GM20000 (cell line): Measurements from ENCODE around the gene CDC37.

Source experiments
- DNase-seq: peaks from one replicate; pipeline ENCODE4 v3.0.0; 2012; ENCODE audit warnings: low spot score
- TF ChIP-seq, protein P1 (sequence below): IDR thresholded peaks from 2 replicates; pipeline ENCODE4 v1.5.1; 2012; ENCODE audit warnings: mild to moderate bottlenecking, control low read depth; ENCODE audit errors: extremely low read depth, missing control alignments

CDC37 gene

DNA sequence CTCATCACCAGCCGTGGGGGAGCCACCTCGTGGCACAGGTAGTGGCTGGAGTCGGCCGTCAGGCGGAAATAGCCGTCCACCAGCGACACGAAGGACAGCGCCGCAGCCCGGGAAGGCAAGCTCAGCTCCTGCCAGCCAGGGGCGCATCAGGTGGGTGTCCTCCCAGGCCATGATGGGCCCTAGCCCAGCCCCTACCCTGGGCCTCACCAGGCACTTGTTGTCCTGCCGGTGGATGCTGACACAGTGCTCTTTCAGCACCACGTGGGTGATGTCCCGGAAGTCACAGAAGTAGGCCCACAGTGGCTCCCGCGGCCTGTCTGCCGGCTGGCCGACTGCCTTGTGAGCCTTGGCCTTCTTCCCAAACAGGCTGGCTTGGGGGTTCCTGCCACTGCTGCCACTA lies 38.7 kb downstream of the CDC37 start:
- TF ChIP-seq, protein P1, sequence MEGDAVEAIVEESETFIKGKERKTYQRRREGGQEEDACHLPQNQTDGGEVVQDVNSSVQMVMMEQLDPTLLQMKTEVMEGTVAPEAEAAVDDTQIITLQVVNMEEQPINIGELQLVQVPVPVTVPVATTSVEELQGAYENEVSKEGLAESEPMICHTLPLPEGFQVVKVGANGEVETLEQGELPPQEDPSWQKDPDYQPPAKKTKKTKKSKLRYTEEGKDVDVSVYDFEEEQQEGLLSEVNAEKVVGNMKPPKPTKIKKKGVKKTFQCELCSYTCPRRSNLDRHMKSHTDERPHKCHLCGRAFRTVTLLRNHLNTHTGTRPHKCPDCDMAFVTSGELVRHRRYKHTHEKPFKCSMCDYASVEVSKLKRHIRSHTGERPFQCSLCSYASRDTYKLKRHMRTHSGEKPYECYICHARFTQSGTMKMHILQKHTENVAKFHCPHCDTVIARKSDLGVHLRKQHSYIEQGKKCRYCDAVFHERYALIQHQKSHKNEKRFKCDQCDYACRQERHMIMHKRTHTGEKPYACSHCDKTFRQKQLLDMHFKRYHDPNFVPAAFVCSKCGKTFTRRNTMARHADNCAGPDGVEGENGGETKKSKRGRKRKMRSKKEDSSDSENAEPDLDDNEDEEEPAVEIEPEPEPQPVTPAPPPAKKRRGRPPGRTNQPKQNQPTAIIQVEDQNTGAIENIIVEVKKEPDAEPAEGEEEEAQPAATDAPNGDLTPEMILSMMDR = no peak

DNA sequence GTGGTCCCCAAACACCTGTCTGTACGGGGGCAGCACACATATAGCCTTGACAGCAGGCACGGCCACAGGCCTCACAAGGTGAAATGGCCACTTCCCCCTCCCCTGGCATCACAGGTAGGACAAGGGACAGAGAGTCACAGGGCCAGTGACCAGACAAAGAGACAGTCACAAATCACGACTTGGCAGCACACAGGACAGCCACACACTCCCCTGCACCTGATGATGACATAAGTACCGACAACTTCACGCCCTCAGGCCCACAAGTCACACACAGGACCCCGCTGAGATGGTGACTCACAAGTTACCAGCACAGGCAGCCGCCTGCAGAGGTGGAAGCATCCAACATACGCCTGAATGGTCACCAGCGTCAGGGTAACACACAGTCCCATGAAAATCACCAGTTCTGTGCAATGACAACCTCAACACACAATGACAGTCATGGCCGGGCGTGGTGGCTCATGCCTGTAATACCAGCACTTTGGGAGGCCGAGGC lies 39.5 kb downstream of the CDC37 start:
- no peak for DNase-seq
- TF ChIP-seq, protein P1 = no peak

More for the DNA sequence above, 38.7 kb downstream of the CDC37 start:
- DNase-seq = no peak

DNA sequence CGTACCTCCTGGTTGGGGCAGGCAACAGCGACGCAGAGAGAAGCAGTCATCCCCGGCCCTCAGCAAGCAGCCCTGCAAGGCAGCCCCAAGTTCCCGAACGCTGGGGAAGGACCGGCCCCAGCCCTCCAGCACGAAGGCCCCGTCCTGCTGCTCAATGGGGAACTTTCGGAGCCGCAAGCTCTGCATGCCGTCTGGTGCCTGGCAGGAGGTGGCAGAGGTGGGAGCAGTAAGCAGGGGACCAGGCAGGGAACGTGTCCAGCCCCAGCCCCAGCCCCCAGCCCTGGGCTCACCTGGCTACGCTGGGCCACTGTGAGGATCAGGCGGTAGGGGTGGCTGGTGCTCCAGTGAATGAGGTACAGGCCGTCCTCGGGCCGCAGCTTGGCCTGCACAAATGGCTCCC lies 41.1 kb downstream of the CDC37 start:
- DNase-seq = no peak
- TF ChIP-seq, protein P1 = no peak

DNA sequence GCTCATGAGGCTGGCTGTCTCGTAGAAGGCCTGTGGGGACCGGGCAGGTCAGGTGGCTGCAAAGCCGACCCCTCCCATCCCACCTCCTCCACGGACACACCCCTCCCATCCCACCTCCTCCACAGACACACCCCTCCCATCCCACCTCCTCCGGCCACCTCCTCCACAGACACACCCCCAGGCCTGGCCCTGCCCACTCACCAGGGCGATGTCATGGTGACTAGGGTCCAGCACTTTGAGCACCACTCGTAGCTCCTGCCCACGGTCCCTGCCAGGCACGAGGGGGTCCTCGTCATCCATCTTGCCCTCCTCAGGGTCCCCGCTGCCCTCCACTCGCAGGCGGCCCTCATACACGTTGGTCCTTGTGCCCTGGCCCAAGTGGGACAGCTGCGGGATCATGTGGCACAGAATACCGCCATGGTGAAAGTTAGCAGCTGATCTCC lies 41.8 kb downstream of the CDC37 start:
- TF ChIP-seq, protein P1 = no peak
- DNase-seq = no peak

DNA sequence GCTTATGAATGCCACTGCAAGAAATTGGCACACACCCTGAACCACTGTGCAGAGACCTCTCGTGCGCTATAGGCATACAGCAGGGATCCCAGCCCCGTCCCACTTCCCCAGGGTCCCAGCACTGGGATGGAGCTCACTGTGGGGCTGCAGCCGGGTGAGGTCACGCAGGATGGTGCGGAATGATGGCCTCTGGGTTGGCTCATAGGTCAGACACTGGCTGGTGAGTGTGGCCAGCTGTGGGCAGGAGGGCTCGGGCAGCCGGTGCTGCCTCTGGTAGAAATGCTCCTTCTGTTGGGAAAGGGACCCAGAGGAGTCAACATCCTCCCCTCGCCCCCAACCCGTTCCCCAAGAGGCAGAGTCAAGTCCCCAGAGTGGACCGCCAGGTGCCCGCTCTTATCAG lies 46.9 kb downstream of the CDC37 start:
- DNase-seq = no peak
- TF ChIP-seq, protein P1 = no peak

DNA sequence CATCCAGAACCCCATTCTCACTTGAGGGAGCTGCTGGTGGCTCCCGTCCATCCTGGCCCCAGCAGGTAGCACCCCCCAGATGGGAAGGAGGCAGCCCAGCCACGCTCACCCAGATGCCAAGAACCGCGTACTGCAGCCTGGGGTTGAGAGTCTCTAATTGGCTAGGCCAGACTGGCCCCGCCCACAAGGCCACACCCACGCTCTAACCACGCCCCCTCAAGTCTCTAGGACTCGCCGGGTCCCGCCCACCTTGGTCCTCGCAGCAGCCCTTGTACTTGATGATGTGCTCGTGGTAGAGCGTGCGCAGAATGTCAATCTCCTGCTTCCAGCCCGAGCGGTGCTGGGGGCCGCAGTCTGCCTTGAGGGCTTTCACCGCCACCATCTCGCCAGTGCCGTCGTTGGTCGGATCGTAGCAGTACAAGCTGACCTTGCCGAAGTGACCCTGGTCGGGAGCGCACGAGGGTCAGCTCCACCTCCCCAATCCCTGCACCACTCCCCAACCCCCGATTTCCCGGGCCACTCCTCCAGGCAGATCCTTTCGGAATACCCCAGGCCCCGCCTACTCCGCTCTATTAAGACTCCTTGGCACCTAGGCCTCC lies 49.5 kb downstream of the CDC37 start:
- no peak for DNase-seq
- TF ChIP-seq, protein P1 = no peak

DNA sequence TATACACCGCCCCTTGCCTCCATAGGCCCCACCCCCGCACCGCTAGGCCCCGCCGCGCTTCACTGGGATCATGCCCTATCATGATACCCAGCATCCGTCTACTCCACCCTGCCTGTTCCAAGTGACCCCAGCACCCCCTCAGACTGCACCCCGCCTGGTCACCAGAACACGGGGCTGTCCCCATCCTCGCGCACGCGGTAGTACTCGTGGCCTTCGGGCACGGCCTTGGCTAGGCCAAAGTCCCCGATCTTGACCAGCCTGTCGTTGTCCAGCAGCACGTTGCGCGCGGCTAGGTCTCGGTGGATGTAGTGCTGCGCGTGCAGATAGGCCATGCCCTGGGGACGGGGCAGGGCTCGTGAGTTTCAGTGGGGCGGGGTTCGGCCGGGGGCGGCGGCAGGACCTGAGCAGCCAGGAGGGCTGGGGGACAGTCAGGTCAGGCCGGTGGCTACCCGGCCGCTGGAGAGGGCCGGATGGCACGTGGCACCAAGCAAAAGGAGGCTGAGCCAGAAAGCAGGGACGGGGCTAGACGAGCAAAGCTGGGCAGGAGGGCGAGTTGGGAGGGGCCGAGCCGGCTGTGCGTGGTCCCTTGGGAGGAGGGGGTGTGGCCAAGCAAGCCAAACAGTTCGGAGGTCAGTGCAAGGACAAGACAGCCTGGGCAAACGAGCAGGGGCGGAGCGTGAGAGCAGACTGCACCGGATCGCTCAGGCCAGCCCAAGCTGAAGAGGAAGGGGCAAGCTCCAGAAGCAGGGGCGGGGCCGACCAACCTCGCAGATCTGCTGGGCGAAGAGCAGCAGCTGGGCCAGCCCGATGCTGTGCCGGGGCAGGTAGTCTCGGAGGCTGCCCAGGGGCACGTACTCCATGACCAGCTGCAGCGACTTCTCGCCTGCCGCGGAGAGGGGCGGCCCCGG lies 50.3 kb downstream of the CDC37 start:
- TF ChIP-seq, protein P1 = no peak
- no peak for DNase-seq
